Endothelial cell of umbilical vein (primary cell): ENCODE results near the gene EFCAB9. TPM values are rescaled to one million over a fixed set of nuclear protein-coding genes. Genes with fewer than 3 reads are reported as not detected.

Source experiments
- BruUV-seq: library from RNA; stranded (reverse); fragments of 400-500 nt; replicated peaks from 2 replicates; lab custom pipeline; 2021; lab: Mats Ljungman, UMichigan
- CTCF ChIA-PET: fragments of 300-600, 350-600 bp; sonication (Branson Sonifier 250); formaldehyde crosslinking; loops from one replicate; lab custom pipeline; 2021; ENCODE audit warnings: antibody characterized with exemption, inconsistent platforms; lab: Charles Lee
- POLR2A ChIA-PET: fragments of 300-600, 350-600 bp; sonication (Branson Sonifier 250); formaldehyde crosslinking; loops from one replicate; lab custom pipeline; 2021; ENCODE audit warnings: antibody characterized with exemption, inconsistent platforms; lab: Charles Lee
- DNase-seq: peaks from one replicate; pipeline ENCODE4 v3.0.0-alpha.2; 2011; ENCODE audit warnings: low read depth, low spot score
- FAIRE-seq: peaks from 2 replicates; lab custom pipeline; 2011; peaks lifted over from hg19 to GRCh38; lab: Jason Lieb, UNC
- H2AFZ ChIP-seq: 2 replicates; pipeline ENCODE4 v1.6.0; 2012; ENCODE audit warnings: low read depth, low read length, control low read depth, inconsistent platforms
- H3K27ac ChIP-seq: 2 replicates; pipeline ENCODE4 v1.5.1; 2011; ENCODE audit warnings: low read depth, mild to moderate bottlenecking, control low read depth, low read length, moderate library complexity; ENCODE audit not compliant: insufficient read depth
- H3K27me3 ChIP-seq, 2 experiments: 2 replicates each; pipeline versions ENCODE4 v1.6.0 to v1.6.1; 2011; ENCODE audit warnings: low read length in 2 of 2, mixed read lengths in 1 of 2; ENCODE audit not compliant: control insufficient read depth in 2 of 2, insufficient read depth in 2 of 2
- H3K36me3 ChIP-seq, 2 experiments: 2 replicates in 1 of 2; 3 replicates in 1 of 2; pipeline ENCODE4 v1.5.1; 2011; ENCODE audit warnings: low read length in 2 of 2, mild to moderate bottlenecking in 1 of 2, moderate library complexity in 1 of 2; ENCODE audit not compliant: control insufficient read depth in 2 of 2, insufficient read depth in 2 of 2; ENCODE audit errors: extremely low read depth in 1 of 2
- H3K4me1 ChIP-seq: 3 replicates; pipeline ENCODE4 v1.5.1; 2011; ENCODE audit warnings: mild to moderate bottlenecking, low read length; ENCODE audit not compliant: control insufficient read depth, insufficient read depth; ENCODE audit errors: extremely low read depth
- H3K4me2 ChIP-seq: 2 replicates; pipeline ENCODE4 v1.6.1; 2011; ENCODE audit warnings: low read length, control low read depth, mixed read lengths; ENCODE audit not compliant: insufficient read depth
- H3K4me3 ChIP-seq, 3 experiments: fragments of 200-600 bp in 1 of 3; sonication (generic), shearing (Covaris generic) in 1 of 3; replicated peaks in 1 of 3; 2 replicates each; pipeline ENCODE4 v1.5.1; 2011 to 2016; ENCODE audit warnings: control low read depth in 3 of 3, low read length in 3 of 3, mild to moderate bottlenecking in 2 of 3, inconsistent platforms in 1 of 3, low read depth in 1 of 3, moderate library complexity in 1 of 3; ENCODE audit not compliant: insufficient read depth in 1 of 3
- H3K79me2 ChIP-seq: 2 replicates; pipeline ENCODE4 v1.6.0; 2012; ENCODE audit warnings: low read length, inconsistent platforms; ENCODE audit not compliant: control insufficient read depth, insufficient read depth
- H3K9ac ChIP-seq: replicated peaks from 2 replicates; pipeline ENCODE3; 2011; ENCODE audit warnings: low read length, control low read depth; ENCODE audit not compliant: insufficient read depth; ENCODE audit errors: extremely low read depth
- H3K9me1 ChIP-seq: replicated peaks from 3 replicates; pipeline ENCODE4 v1.6.0; 2011; ENCODE audit warnings: mild to moderate bottlenecking, low read length; ENCODE audit not compliant: control insufficient read depth, insufficient read depth; ENCODE audit errors: extremely low read depth
- H3K9me3 ChIP-seq: replicated peaks from 2 replicates; pipeline ENCODE4 v1.5.1; 2012; ENCODE audit warnings: low read length, inconsistent platforms; ENCODE audit not compliant: control insufficient read depth, insufficient read depth
- H4K20me1 ChIP-seq: replicated peaks from 2 replicates; pipeline ENCODE3; 2011; ENCODE audit warnings: mild to moderate bottlenecking, low read length; ENCODE audit not compliant: control insufficient read depth, insufficient read depth; ENCODE audit errors: extremely low read depth
- CTCF ChIP-seq, 2 donors: IDR thresholded peaks; 1 replicate in 1 of 2; 2 replicates in 1 of 2; pipeline ENCODE4 v1.5.1; 2011; ENCODE audit warnings: low read length in 2 of 2, mild to moderate bottlenecking in 2 of 2, moderate library complexity in 2 of 2, control low read depth in 1 of 2, inconsistent platforms in 1 of 2, low read depth in 1 of 2; ENCODE audit not compliant: insufficient read depth in 1 of 2; ENCODE audit errors: extremely low read depth in 1 of 2
- EZH2 ChIP-seq: IDR thresholded peaks from 2 replicates; pipeline ENCODE4 v1.6.1; 2012; ENCODE audit warnings: borderline replicate concordance, low read depth, mild to moderate bottlenecking, moderate library complexity, low read length, inconsistent platforms; ENCODE audit not compliant: severe bottlenecking
- FOS ChIP-seq: IDR thresholded peaks from 2 replicates; pipeline ENCODE4 v1.6.1; 2011; ENCODE audit warnings: mild to moderate bottlenecking, low read length, moderate library complexity, borderline replicate concordance; ENCODE audit not compliant: insufficient read depth
- GATA2 ChIP-seq: IDR thresholded peaks from 2 replicates; pipeline ENCODE4 v1.7.0; 2011; ENCODE audit warnings: low read depth, mild to moderate bottlenecking, moderate library complexity, mixed read lengths, low read length; ENCODE audit not compliant: insufficient read length, insufficient read depth
- JUN ChIP-seq: IDR thresholded peaks from 2 replicates; pipeline ENCODE4 v1.6.1; 2011; ENCODE audit warnings: borderline replicate concordance, low read depth; ENCODE audit not compliant: insufficient read length, insufficient read depth
- MAX ChIP-seq: IDR thresholded peaks from 2 replicates; pipeline ENCODE4 v1.6.1; 2011; ENCODE audit not compliant: insufficient read depth, insufficient read length
- MYC ChIP-seq: IDR thresholded peaks from one replicate; pipeline ENCODE4 v1.6.1; 2011; ENCODE audit warnings: mild to moderate bottlenecking, low read depth, low read length
- POLR2A ChIP-seq: IDR thresholded peaks from 2 replicates; pipeline ENCODE4 v1.6.1; 2012; ENCODE audit warnings: low read depth, mild to moderate bottlenecking, control low read depth, low read length
- POLR2AphosphoS5 ChIP-seq: IDR thresholded peaks from 2 replicates; pipeline ENCODE4 v1.6.1; 2012; ENCODE audit warnings: low read depth, mild to moderate bottlenecking, control low read depth, low read length, moderate library complexity; ENCODE audit not compliant: insufficient read depth
- dilution Hi-C: fragments of 300-500 bp; cut with MboI; formaldehyde crosslinking; loops from one replicate; pipeline ENCODE4 v1.15.0; 2019; ENCODE audit warnings: low sequenced_read_pairs; ENCODE audit not compliant: extremely low pct_ligation_motif_present
- intact Hi-C: fragments of 100-400 bp; cut with micrococcal nuclease; formaldehyde crosslinking; loops from one replicate; pipeline ENCODE4 v1.10.0; 2022
- polyA plus RNA-seq, 4 experiments: library from polyadenylated mRNA; depleted of rRNA in 3 of 4; stranded (reverse) in 3 of 4; unstranded in 1 of 4; fragments of >200 nt; gene quantifications; 2 replicates each; pipeline versions ENCODE4 v1.2.1 to v1.2.3, GENCODE V29; 2011 to 2012; ENCODE audit warnings: missing spikeins in 1 of 4
- total RNA-seq: library from RNA; stranded (reverse); gene quantifications from 2 replicates; pipeline ENCODE4 v1.2.3, GENCODE V29; 2021

Gene EFCAB9
- total and polyA plus RNA-seq, 2 donors (not counting 3 experiments of a cell fraction or from before 2014, with no cell fraction given) = not detected

- no peaks in the 10 kb centered on the region for H3K4me1 ChIP-seq
- no peak overlapping the region for H3K4me3 ChIP-seq
- ChIA-PET CTCF (no interaction called here), POLR2A (no interaction called here)
- no peak overlapping the region for H3K27ac ChIP-seq
- FAIRE-seq (no peak), DNase-seq (no peak)
- H3K4me2 ChIP-seq = no peak overlapping the region
- no peak overlapping the region for H3K9ac ChIP-seq
- intact Hi-C loops = no loop called here
- dilution Hi-C loops = no loop called here
- H3K79me2 ChIP-seq = no peaks in the 10 kb centered on the region
- no peaks in the 10 kb centered on the region for H3K27me3 ChIP-seq
- no TSS peak for BruUV-seq
- H2AFZ ChIP-seq = no peak overlapping the region
- H3K9me3 ChIP-seq = no peaks in the 10 kb centered on the region
- H3K9me1 ChIP-seq = no peaks in the 10 kb centered on the region
- H4K20me1 ChIP-seq = no peaks in the 10 kb centered on the region
- TF ChIP-seq JUN = no peak
- TF ChIP-seq POLR2AphosphoS5 = no peak
- no peak for TF ChIP-seq EZH2
- no peak for TF ChIP-seq POLR2A
- TF ChIP-seq FOS = no peak
- TF ChIP-seq MAX = no peak
- TF ChIP-seq CTCF (IDR thresholded peaks at IDR 0.05; ENCODE audit: extremely low read depth in 1 of 2, insufficient read depth in 1 of 2, low read depth in 1 of 2, low read length in 2 of 2) = no peak
- no peak for TF ChIP-seq MYC
- no peak for TF ChIP-seq GATA2
- no peaks in the 10 kb centered on the region for H3K36me3 ChIP-seq
Observed at GRCh38 chr5:172166030-172166826, 27.7 kb upstream of the EFCAB9 start.
